ENCODE results near the gene NELL1.

DNA sequence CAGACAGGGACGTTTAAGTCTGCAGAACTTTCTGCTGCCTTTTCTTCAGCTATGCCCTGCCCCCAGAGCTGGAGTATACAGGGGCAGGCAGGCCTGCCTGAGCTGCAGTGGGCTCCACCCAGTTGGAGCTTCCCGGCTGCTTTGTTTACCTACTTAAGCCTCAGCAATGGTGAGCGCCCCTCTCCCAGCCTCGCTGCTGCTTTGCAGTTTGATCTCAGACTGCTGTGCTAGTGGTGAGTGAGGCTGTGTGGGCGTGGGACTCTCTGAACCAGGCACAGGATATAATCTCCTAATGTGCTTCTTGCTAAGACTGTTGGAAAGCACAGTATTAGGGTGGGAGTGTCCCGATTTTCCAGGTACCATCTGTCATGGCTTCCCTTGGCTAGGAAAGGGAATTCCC is 38.5 kb downstream of the NELL1 start:
- no peak for TF ChIP-seq POLR2A (IDR thresholded peaks at IDR 0.05)
- TF ChIP-seq, protein P1, sequence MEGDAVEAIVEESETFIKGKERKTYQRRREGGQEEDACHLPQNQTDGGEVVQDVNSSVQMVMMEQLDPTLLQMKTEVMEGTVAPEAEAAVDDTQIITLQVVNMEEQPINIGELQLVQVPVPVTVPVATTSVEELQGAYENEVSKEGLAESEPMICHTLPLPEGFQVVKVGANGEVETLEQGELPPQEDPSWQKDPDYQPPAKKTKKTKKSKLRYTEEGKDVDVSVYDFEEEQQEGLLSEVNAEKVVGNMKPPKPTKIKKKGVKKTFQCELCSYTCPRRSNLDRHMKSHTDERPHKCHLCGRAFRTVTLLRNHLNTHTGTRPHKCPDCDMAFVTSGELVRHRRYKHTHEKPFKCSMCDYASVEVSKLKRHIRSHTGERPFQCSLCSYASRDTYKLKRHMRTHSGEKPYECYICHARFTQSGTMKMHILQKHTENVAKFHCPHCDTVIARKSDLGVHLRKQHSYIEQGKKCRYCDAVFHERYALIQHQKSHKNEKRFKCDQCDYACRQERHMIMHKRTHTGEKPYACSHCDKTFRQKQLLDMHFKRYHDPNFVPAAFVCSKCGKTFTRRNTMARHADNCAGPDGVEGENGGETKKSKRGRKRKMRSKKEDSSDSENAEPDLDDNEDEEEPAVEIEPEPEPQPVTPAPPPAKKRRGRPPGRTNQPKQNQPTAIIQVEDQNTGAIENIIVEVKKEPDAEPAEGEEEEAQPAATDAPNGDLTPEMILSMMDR (IDR thresholded peaks at IDR 0.05): no peak
